HG03280 (cell line): ENCODE results near the gene PTPN3.

ENCODE experiments used
- ATAC-seq: cut with Tn5 transposase; IDR thresholded peaks from one replicate; pipeline ENCODE4 v1.9.1; 2021; ENCODE audit warnings: mild to moderate bottlenecking, moderate library complexity; ENCODE audit not compliant: unreplicated experiment

The PTPN3 gene

DNA sequence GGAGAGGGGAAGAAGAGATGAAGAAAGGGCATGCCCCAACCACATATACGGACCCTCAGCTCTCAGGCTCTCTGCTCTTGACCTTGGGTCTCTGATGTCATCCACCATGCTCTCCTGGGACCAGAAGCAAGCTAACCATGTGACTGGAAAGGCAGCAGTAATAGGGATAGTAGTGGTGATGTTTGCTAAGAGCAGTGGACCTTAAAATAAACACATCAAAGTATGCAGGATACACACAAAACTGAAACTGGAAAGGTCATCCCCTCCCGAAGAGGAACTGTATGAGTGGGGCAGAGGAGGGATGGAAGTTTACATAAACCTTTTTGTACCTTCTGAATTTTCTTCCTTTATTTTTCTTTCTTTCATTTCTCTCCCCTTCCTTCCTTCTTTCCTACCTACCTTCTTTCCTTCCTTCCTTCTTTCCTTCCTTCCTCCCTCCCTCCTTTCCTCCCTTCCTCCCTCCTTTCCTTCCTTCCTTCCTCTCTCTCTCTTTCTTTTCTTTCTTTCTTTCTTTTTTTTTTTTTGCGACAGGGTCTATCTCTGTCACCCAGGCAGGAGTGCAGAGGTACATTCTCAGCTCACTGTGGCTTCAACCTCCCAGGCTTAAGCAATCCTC is 8.1 kb upstream of the PTPN3 start:
- ATAC-seq, result no peak

DNA sequence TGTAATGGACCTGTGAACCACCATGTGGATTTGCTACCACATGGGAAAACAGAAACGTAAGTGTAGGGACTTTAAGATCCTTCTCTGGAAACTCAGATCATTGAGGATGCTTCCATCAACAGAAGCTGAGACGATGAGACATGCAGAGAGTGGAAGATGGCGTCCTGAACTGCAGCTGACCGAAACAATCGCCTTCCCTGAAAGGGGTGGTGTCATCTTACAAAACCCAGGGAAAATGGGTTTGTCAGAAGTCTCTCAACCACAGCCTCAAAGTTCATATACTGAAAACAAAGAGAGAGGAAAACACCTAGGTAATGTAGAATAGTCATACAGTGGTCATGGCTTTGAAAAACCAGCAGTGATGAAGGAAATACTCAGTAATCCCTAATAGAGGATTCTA is 6.6 kb upstream of the PTPN3 start:
- ATAC-seq, result no peak

DNA sequence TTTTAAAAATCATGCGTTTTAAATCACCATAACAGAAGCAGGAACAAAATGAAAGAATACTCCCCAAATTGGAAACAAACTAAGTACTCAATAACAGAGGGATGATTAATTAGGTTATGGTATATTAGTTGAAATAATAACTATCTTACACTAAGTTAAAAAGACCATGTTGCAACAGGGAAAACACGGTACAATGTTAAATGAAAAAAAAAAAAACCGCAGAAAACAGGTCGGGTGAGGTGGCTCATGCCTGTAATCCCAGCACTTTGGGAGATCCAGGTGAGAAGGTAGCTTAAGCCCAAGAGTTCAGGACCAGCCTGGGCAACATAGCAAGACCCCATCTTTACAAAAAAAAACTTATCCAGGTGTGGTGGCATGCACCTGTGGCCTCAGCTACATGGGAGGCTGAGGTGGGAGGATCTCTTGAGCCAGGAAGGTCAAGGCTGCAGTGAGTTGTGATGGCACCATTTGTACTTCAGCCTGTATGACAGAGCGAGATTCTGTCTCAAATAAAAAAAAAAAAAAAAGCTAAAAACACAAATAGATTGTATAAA is 2.4 kb upstream of the PTPN3 start:
- ATAC-seq, result no peak

DNA sequence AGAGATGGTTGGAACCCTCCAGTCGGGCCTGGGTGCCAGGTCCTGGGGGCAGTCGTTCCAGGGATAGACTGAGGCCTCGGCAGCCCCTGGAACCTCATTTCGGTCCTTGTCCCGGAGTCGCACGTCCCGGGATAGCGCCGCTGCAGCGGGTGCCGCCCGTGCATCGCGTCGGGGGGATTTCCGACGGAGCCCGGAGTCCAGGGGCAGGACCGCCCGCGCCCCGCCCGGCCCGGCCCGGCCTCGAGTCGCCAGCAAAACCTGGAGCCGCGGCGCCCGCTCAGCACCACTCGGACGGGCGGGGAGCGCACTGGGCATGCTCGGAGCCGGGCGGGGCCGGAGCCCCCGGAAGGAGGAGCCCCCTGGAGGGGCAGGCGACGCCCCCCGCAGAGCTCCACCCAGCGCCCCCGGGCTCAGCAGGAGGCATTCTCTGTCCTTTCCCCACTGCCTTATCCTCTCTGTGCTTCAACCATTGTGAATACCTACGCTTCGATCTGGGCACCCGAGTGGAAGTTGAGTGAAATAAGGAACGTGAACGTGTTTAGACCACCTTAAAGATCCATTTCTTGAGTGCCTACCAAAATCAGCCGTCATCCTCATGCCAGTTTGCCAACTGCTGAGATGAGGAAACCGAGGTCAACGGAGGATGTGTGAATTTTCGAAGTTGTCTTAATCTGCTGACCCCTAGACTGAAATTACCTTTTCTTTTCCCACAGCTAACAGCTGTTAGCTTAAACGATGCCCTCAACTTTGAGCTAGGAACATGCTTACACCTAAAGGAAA is 1.7 kb upstream of the PTPN3 start:
- no peak for ATAC-seq

DNA sequence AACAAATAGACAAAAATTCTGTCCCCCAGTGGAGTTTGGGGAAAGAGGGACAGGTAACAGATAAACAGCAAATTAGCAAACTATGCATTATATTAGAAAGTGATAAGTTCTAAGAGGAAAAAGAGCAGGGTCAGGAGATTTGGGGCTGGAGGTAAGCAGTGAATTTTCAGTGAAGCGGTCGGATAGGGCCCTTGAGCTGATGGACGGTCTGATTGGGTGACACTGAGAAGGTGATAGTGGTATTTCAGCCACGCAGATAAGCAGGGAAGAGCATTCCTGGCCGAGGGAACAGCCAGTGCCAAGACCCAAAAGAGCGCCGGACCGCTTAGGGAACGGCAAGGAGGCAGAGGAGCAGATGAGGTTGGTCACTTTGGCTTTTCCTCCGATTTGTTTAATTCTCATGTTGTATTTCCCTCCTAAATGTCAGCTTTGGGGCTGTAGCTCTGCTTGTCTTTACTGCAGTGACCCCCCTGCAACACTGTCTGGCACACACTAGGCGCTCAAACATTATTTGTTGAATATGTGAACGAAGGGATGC is 1.1 kb upstream of the PTPN3 start:
- ATAC-seq, result no peak

DNA sequence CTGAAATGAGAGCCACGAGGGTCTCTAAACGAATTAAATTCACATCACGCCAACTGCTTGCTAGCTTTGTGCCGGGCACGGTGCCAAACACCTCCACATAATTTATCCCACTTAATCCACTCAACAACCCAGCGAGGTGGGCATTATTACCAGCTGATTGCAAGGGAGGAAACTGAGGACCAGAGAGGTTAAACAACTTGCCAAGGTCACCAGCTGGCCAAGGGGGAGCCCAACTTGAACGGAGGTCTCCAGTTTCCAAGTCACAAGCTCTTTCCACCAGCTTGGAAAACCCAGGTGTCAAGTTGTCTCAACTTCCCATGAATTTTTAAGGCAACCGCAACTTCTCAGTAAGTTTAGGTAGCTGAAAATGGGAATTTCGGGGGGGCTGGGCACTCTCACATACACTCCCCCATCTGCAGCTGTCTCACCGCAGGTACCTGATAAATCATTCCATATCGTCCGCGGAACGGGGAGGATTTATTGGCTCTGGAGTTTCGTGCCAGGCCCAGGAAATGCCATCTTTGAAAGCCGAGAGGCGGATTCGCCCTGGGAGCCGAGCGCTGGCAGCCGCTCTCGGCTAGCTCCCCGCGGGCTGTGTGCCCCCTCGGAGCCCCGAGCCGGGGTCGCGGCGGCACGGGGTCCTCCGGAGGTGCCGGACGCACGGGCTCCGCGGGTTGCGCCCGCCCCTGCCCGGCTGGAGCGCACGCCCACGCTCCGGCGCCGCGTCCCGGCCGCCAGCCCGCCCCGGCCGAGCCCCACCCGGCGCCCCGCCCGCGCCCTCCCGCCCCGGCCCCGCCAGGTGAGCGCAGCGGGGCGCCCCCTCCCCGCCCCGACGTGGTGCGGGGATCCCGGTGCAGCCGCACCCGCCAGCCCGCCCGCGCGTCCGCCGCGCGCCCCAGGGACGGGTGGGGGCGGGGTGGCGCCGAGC is 617 bp downstream of the PTPN3 start:
- no peak for ATAC-seq

DNA sequence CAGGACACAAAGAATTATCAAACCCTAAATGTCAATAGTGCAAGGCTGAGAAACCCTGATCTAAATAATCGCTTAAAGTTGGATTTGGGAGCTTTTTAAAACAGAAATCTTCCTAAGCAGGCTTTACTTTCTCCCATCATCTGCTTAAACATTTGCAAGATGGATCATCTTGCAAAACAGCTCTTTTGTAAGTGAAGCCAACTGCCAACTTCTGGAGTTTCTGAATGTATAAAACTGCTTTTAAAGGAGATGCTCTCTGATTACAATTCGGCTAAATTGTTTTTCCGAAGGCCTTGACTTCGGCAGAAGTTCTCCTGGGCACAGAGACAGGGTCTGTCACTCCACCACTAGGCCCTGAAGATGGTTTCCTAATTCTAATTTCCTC is 1.3 kb downstream of the PTPN3 start:
- ATAC-seq, result no peak

DNA sequence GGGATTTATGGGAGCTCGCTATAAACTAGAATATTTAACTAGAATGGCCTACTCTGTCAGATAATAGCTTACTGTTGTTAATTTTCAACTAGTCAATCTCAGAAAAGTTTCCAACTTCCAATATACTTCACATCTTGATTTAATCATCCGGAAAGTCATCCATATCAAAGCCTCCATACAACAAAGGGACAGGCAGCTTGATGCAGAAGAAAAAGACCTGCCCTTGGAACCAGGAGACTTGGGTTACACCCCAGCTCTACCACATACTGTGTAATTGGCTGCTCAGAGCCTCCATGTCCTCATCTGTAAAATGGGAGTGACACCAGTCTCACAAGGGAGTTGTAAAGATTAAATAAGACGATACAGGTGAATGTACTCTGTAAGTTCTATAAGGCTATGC is 1.9 kb downstream of the PTPN3 start:
- no peak for ATAC-seq

DNA sequence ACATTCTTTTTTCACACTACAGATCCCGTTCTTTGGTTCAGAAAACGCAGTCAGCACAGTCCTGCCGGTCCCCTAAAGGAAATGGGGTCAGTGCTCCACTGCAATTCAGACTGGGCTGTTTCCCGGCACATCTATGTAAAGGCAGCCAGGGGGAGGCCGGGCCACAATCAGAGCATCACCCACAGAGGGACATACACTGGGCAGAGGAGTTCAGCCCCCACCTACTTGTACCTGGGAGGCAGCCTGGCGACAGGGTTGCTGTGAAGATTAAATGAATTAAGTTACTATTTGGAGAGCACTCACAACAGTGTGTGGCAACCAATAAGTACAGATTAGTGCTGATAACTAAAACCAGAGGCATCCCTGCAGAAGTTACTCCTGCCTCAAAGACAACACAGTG is 4.5 kb downstream of the PTPN3 start:
- no peak for ATAC-seq

DNA sequence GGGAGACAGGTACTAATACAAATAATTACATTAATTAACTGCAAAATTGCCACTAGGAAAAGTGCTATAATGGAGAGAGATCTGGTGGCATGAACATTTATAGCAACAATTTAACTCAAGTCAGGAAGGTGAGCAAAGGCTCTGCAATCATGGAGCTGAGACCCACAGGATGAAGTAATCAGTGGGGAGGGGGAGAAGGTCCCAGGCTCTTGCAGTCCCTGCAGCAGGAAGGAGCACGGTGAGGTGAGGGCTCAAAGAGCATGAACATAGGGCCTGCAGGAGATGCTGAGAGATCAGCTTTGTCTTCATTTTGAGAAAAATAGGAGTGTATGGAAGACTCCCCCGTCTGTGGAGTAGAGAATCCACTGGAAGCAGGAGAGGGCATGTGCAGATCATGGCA is 6.5 kb downstream of the PTPN3 start:
- ATAC-seq, result no peak

DNA sequence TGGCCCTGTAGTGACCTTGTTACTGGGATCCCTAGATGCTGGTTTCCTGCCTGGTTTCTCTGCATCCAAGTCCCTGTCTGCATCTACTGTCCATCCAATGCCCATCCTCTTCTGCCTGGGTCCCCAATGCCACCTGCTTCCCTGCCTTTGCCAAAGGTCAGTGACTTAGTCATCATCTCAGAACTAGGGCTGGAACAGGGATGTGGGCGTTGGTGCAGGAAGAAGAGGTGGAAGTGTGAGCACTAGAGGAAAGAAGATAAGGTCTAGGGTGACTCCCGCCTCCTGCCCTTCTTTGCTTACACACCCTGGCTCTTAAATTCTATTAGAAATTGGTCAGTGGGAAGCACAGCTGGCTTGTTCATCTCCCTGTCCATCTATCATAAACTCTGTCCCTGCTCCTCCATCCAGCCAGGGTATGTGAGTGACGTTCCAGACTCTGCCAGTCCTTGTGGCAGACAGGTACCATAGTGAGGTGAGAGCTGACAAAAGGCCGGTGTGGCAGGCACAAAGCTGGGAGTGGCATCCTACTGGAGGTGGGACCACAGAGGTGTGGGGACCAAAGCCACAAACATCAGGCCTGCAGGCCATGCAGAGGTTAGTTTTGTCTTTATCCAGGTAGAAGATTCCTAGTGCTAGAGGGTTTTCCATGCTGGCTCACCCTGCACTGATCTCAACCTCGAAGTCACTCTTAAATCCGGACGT is 9.2 kb downstream of the PTPN3 start:
- no peak for ATAC-seq

DNA sequence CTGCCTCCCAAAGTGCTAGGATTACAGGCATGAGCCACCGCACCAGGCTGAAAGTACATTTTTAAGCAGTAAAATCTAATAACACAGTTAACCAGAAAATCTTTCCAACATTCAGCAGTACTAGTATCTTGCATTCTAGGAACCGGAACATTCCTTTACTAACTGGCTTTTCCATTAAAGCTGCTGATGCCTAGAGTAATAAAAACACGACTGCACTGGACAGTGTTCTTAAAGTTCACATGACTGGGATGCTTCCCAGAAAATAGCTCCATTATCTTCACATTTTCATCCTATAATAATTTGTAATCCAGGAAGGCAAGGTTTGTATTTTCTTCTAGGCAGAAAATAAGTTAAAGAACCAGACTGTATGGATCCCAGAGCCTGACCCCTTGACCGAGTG is 9.8 kb downstream of the PTPN3 start:
- ATAC-seq, result no peak

DNA sequence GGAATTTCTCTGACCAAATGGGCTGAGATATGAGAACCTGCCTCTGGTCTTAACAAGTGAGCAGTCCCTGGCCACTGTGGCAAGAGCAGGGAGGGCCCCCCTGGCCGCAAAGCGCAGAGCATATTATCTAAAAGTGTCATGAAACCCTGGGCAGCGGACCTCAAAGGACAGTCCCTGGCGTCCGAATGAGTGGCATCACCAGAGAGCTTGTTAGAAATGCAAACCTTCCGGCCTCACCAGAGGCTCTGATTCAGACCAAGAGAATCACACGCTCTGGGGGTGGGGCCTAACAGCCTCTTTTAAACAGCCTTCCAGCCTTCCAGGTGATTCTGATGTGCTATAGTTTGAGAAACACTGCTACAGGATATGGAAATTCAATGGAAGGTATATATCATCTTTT is 10.9 kb downstream of the PTPN3 start:
- no peak for ATAC-seq

DNA sequence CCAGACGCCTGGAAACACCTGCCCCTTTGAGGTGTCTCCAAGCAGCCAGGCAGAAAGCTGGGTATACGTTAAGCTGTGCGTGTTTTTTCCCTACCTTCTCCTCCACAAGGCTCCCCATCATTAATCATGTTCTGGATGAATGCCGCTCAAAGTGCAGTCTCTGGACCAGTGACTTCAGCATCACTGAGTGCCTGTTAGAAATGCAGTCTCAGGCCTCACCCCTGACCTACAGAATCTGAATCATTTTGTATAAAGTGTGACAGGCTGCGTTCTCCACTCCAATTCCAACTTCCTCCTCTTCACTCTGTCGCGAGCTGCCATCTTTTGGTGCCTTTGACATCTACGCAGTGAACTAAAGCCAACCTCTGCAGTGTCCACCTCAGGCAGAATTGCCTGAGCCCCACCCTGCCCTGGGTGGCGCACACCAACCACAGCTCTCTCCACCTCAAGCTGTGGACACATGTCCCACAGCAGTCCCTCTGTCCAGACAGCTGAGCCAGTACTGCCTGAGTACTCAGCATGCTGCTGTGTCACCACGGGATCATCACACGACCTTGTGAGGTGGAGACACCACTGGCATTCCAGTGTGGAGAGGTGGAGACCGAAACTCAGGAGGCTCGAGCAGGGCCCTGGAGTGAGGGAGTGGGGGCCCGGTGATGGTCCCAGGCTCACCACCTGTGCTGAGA is 14.2 kb downstream of the PTPN3 start:
- ATAC-seq, result no peak

DNA sequence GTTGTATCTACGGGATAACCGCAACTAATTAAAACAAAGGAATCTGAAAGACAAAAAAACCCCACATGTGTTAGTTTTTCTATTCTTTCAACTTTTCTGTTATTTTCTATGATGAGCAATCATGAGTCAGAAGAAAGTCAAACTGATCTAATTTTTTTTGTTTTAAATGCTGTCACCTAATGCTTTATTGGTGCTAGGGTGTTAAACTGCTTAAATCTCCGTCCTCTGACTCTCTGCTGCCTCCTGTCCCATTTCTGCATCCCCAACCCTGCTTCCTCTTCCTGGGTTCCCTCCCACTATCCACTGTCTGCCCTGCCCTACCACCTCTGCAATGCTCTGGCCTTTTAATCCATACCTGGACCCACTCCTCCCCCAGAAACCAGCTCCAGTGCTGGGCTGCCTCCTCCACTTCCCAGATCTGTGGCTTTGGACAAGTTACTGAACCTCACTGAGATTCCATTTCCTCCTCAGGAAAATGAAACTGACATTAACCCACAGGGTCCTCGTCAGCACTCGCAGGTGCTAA is 15.7 kb downstream of the PTPN3 start:
- ATAC-seq, result no peak

DNA sequence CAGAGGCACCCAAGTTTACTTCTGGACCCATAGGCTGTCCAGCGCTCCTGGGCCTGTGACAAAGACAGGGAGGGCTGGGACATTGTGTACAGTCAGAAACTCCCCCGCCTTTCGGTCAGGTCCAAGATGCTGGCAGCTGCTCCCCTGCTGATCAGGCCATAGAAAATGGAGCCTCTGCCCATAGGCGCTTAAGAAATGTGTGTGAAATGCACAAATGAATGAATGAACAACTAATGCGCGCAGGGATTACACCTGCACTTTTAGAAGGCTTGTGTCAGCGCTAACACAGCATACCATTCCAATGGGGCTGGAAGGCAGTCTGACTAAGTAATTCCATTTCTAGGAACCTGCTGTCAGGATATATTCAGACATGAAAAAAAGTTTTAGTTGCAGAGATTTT is 16.3 kb downstream of the PTPN3 start:
- no peak for ATAC-seq

DNA sequence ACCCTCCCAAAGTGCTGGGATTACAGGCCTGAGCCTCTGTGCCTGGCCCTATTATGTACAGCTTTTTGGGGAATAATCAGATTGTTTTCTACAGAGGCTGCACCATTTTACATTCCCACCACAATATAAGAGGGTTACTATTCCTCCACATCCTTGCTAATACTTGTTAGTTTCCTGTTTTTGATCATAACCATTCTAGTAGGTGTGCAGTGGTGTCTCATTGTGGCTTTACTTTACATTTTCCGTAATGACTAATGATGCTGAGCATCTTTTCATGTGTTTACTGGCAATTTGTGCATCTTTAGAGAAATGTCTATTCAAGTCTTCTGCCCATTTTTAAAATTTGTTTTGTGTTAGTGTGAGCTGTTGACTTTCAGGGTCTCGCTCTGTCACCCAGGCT is 18.3 kb downstream of the PTPN3 start:
- no peak for ATAC-seq

DNA sequence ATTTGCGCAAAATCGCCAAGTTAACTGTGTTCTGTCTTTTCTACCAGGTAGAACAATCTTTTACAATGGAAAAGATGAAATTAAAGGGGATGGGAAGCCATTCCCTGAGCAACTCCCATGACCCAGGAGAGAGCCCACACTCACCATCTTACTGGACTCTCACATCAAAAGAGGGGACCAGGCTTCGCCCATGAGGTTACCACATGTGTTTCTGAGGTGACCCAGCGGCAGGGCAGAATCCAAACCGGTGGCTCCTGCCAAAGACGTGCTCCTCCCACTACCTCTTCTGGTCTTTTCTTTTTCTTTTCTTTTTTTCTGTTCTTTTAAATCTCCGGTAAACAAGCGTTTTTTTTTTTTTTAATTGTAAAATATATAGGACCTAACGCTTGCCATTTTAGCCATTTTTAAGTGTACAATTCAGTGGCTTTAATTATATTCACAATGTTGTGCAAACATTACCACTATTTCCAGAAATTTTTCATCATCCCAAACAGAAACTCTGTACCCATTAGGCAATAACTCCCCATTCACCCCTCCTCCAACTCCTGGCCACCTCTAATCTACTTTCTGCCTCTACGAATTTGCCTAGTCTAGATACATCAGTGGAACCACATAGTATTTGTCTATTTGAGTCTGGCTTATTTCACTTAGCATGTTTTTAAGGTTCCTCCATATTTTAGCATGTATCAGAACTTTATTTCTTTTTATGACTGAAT is 19.3 kb downstream of the PTPN3 start:
- ATAC-seq, result no peak

DNA sequence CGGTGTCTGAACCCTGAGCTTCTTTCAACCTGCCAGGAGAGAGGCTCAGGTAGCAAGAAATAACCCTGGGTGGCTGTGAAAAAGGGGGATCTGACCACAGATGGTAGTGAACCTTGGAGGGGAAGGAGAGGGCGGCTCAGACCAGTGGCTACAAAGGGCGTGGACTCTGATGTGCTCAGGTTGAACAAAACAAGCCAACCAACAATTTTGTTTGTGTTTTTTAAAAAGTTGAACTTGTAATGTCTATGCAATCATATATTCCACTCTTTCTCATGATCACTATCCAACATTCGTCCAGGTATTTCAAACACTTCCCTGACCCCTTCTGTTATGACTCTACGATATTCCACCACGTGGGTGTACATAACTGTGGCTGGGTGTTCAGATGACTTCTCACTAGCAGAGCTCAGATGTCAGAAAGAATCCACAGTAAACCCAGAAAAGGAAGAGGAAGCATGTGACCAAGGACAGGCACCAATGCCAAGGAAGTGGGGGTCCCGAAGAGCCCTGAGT is 20.0 kb downstream of the PTPN3 start:
- no peak for ATAC-seq
